ENCODE results near the gene BCDIN3D. TPM values are rescaled to one million over a fixed set of nuclear protein-coding genes. Genes with fewer than 3 reads are reported as not detected.
A peak's percentile ranks its signal among the peaks of the same experiment; 100 is the strongest.

The BCDIN3D gene
- total and polyA plus RNA-seq, 2 of the 8 experiments (the other 6 are each of a cell fraction or from before 2014, with no cell fraction given) = 1.6 to 2.4 TPM

- Histone ChIP-seq H3K4me3 (ENCODE audit: extremely low read depth in 1 of 4, insufficient read depth in 2 of 4, low read depth in 3 of 4, low read length in 4 of 4) (0 out of 8 replicates have a peak overlapping the region, but pooled peaks of 1 of the 4 experiments have one; percentile 87), H3K79me2 (ENCODE audit: control insufficient read depth in 1 of 2, insufficient read depth in 2 of 2, low read length in 2 of 2) (no peaks in the 10 kb centered on the region; a peak in 1 of 4 replicates), H2AFZ (ENCODE audit: low read length) (no peak overlapping the region), H2BK5ac (ENCODE audit: low read depth, low read length) (no peak overlapping the region), H3K4ac (replicated peaks; ENCODE audit: insufficient read length, low read depth, low read length) (no peak overlapping the region), H2BK120ac (replicated peaks; ENCODE audit: low read depth, low read length) (no peak overlapping the region), H3K56ac (replicated peaks; ENCODE audit: insufficient read length, low read depth, low read length) (no peak overlapping the region), H2BK20ac (ENCODE audit: low read length) (no peak overlapping the region), H3K23me2 (ENCODE audit: low read depth, low read length) (peaks cover 4% of the 10 kb centered on the region; the same call in 1 of the 2 replicates), H3K27ac (ENCODE audit: low read depth, low read length) (no peak overlapping the region), H3K79me1 (ENCODE audit: low read depth, low read length) (no peaks in the 10 kb centered on the region), H3K4me1 (replicated peaks in 1 of 4; ENCODE audit: control insufficient read depth in 3 of 4, insufficient read depth in 4 of 4, low read length in 3 of 4) (peaks cover 2 to 5% (median 4%) of the 10 kb centered on the region in 4 experiments; a peak in 4 of 7 replicates), H3K23ac (ENCODE audit: insufficient read length) (no peak overlapping the region), H2BK15ac (ENCODE audit: low read length) (no peak overlapping the region), H3K36me3 (ENCODE audit: control insufficient read depth in 2 of 4, insufficient read depth in 4 of 4, low read length in 3 of 4) (no peaks in the 10 kb centered on the region), H3K9ac (replicated peaks in 1 of 4; ENCODE audit: extremely low read depth in 1 of 4, low read depth in 3 of 4, low read length in 3 of 4) (no peak overlapping the region), H2AK5ac (ENCODE audit: low read depth, low read length) (no peak overlapping the region), H2BK12ac (ENCODE audit: low read depth, low read length) (no peak overlapping the region), H4K5ac (ENCODE audit: insufficient read length, low read depth, low read length) (no peak overlapping the region), H3K18ac (ENCODE audit: extremely low read depth, low read length) (no peak overlapping the region), H3K27me3 (replicated peaks in 1 of 4; ENCODE audit: control insufficient read depth in 3 of 4, extremely low read depth in 1 of 4, insufficient read depth in 3 of 4, low read length in 3 of 4) (no peaks in the 10 kb centered on the region; a peak in 2 of 7 replicates), H4K8ac (ENCODE audit: extremely low read depth, insufficient read depth, low read length) (no peak overlapping the region), H3K14ac (ENCODE audit: insufficient read length) (no peak overlapping the region), H4K91ac (replicated peaks; ENCODE audit: insufficient read length, low read length) (no peak overlapping the region), H3K9me3 (ENCODE audit: insufficient read depth in 2 of 2, low read depth in 1 of 2, low read length in 1 of 2) (no peaks in the 10 kb centered on the region), H4K20me1 (replicated peaks in 1 of 2; ENCODE audit: control insufficient read depth in 1 of 2, insufficient read depth in 2 of 2, low read length in 2 of 2) (peaks cover 0 to 1% of the 10 kb centered on the region in 2 experiments), H3K4me2 (ENCODE audit: insufficient read depth in 1 of 2, low read depth in 2 of 2, low read length in 2 of 2) (peak overlapping the region in 1 of 2 experiments; percentile 67; a peak in 1 of 4 replicates)
- FAIRE-seq (no peak), DNase-seq (ENCODE audit: low read depth in 1 of 2, low spot score in 2 of 2) (no peak)
- ChIA-PET POLR2A (ENCODE audit: partially characterized antibody) (interaction anchor here (1.1 to 4.0 kb wide), 5 partner anchors 14 to 241 kb away, joined by 3 to 35 read pairs (median 9); partner anchors contain the start of genes NCKAP5L, SMARCD1 and TMBIM6), CTCF (ENCODE audit: partially characterized antibody) (interaction anchor here (0.6 to 1.8 kb wide), 8 partner anchors 11 to 226 kb away, joined by 3 to 7 read pairs (median 4); no protein-coding TSS in a partner anchor)
- 96% methylated on average over 4 of the region's 4 CpGs; no CpG with 5 or more reads in 1 of the 2 experiments for WGBS, 2 experiments (ENCODE audit: extremely low coverage in 1 of 2, insufficient coverage in 1 of 2, insufficient read length in 1 of 2, insufficient replicate concordance in 2 of 2, low coverage in 1 of 2, low lambda C conversion rate in 2 of 2, missing lambda C conversion rate in 1 of 2)
- TF ChIP-seq SP2 (IDR thresholded peaks at IDR 0.05; ENCODE audit: low read length) = no peak
- no peak for TF ChIP-seq GTF2F1 (IDR thresholded peaks at IDR 0.05; ENCODE audit: borderline replicate concordance, low read depth, low read length)
- TF ChIP-seq CREB1 (IDR thresholded peaks at IDR 0.05) = no peak
- no peak for TF ChIP-seq SP4 (IDR thresholded peaks at IDR 0.05; ENCODE audit: low read length)
- TF ChIP-seq TCF12 (IDR thresholded peaks at IDR 0.05; ENCODE audit: low read depth, low read length) = no peak
- TF ChIP-seq NRF1 (IDR thresholded peaks at IDR 0.05; ENCODE audit: low read depth, low read length) = no peak
- TF ChIP-seq RAD21 (IDR thresholded peaks at IDR 0.05 in 1 of 2, conservative IDR thresholded peaks at IDR 0.05 in 1 of 2; ENCODE audit: low read depth in 2 of 2, low read length in 2 of 2) = no peak
- TF ChIP-seq JUND (IDR thresholded peaks at IDR 0.05; ENCODE audit: low read length) = no peak
- no peak for TF ChIP-seq ZNF274 (IDR thresholded peaks at IDR 0.05; ENCODE audit: borderline replicate concordance, extremely low read depth, low read length)
- no peak for TF ChIP-seq POU5F1 (IDR thresholded peaks at IDR 0.05; ENCODE audit: low read depth, low read length)
- TF ChIP-seq EP300 (IDR thresholded peaks at IDR 0.05; ENCODE audit: borderline replicate concordance in 1 of 2, low read depth in 2 of 2, low read length in 2 of 2) = no peak
- no peak for TF ChIP-seq MAFK (IDR thresholded peaks at IDR 0.05; ENCODE audit: low read depth, low read length)
- no peak for TF ChIP-seq PHF8 (conservative IDR thresholded peaks at IDR 0.05; ENCODE audit: low read depth, low read length)
- no peak for TF ChIP-seq RFX5 (IDR thresholded peaks at IDR 0.05; ENCODE audit: borderline replicate concordance, low read depth, low read length)
Observed at GRCh38 chr12:49843876-49844437, 1.1 kb upstream of the BCDIN3D start.

All from H1 (cell line).